WERI-Rb-1 (cell line): ENCODE results near the gene PPIE.

Experiments
- DNase-seq: peaks from one replicate; pipeline ENCODE4 v3.0.0-alpha.2; 2020
- H3K27ac ChIP-seq: fragments of 250-450 bp; sonication (Bioruptor Pico); 2 replicates; pipeline ENCODE4 v1.5.1; 2020; ENCODE audit warnings: mild to moderate bottlenecking, moderate library complexity
- H3K27me3 ChIP-seq: fragments of 250-450 bp; sonication (Bioruptor Pico); 2 replicates; pipeline ENCODE4 v1.5.1; 2021; ENCODE audit warnings: mild to moderate bottlenecking, low read depth, moderate library complexity; ENCODE audit not compliant: insufficient read depth, severe bottlenecking
- H3K36me3 ChIP-seq: fragments of 250-450 bp; sonication (Bioruptor Pico); 2 replicates; pipeline ENCODE4 v1.5.1; 2020; ENCODE audit warnings: mild to moderate bottlenecking, moderate library complexity
- H3K4me3 ChIP-seq: 2 replicates; pipeline ENCODE4 v1.5.1; 2011; ENCODE audit warnings: low read depth, mild to moderate bottlenecking, control low read depth, low read length
- H3K9me3 ChIP-seq: fragments of 250-450 bp; sonication (Bioruptor Pico); 2 replicates; pipeline ENCODE4 v1.5.1; 2021; ENCODE audit warnings: mild to moderate bottlenecking, moderate library complexity; ENCODE audit not compliant: severe bottlenecking
- TF ChIP-seq, protein P1 (sequence below): IDR thresholded peaks from 2 replicates; pipeline ENCODE4 v1.5.1; 2011; ENCODE audit warnings: low read depth, mild to moderate bottlenecking, control low read depth, inconsistent platforms, low read length

PPIE gene

DNA sequence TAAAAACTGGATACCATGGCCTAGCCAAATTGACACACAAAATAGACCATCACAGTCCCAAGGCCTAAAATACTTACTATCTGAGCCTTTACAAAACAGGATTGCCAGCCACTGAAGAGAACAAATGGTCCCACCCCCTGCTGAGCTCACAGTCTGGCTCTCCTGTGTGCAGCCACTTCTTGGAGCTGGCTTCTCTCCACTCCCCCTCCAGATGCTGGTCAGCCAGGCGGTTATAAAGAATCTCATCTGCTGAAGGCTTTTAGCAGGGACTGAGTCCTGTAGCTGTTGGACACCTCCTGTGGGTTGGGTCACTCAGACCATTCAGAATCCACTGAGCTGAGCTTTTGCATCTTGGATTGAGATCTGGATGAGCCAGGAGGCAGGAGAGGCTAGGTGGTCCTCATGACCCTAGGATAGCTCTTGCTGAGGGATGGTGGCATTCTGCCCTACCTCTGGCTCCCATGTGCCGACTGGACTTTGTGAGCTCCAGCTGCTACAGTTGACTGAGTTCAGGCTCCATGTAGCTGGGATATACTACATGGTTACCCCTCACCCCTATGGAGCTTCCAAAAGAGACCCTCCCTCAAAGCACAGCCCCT lies 16.3 kb downstream of the PPIE start:
- H3K27ac ChIP-seq = no peak overlapping the region
- H3K4me3 ChIP-seq = no peak overlapping the region
- H3K9me3 ChIP-seq = no peaks in the 10 kb centered on the region
- H3K27me3 ChIP-seq = no peaks in the 10 kb centered on the region
- DNase-seq = no peak
- TF ChIP-seq, protein P1, sequence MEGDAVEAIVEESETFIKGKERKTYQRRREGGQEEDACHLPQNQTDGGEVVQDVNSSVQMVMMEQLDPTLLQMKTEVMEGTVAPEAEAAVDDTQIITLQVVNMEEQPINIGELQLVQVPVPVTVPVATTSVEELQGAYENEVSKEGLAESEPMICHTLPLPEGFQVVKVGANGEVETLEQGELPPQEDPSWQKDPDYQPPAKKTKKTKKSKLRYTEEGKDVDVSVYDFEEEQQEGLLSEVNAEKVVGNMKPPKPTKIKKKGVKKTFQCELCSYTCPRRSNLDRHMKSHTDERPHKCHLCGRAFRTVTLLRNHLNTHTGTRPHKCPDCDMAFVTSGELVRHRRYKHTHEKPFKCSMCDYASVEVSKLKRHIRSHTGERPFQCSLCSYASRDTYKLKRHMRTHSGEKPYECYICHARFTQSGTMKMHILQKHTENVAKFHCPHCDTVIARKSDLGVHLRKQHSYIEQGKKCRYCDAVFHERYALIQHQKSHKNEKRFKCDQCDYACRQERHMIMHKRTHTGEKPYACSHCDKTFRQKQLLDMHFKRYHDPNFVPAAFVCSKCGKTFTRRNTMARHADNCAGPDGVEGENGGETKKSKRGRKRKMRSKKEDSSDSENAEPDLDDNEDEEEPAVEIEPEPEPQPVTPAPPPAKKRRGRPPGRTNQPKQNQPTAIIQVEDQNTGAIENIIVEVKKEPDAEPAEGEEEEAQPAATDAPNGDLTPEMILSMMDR = no peak
- peaks cover 77% of the 10 kb centered on the region for H3K36me3 ChIP-seq

DNA sequence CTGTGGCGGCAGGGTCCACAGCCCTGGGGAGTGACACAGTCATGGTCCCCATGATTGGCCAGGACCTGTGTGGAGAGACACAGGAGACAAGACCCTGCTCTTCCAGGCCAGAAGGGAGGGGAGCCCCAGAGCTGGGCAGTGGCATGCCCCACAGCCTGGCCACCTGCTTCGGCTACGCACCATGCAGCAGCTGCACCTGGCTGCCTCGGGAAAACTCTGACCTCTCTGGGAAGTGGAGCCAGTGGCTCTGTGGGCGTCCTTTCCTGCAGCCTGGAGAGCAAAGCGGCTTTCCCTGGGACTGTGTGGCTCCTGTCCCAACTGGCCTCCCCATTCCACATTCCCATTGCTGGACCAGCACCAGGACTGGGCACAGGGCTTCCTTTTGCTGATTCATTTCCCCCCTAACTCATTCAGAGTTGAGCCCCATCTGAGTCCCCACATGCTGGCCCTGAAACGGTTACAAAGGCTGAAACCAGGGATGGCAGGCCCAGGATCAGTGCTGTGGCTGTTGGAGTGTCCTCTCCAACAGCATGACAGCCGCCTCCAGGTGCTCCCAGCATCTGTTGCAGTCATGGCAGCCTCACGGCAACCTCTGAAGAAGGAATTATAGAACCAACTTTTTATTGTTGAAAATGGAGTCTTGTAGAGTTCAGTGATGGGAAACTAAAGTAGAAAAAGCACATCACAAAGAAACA lies 17.4 kb downstream of the PPIE start:
- H3K4me3 ChIP-seq = no peak overlapping the region
- peaks cover 67% of the 10 kb centered on the region for H3K36me3 ChIP-seq
- no peaks in the 10 kb centered on the region for H3K27me3 ChIP-seq
- TF ChIP-seq, protein P1 = no peak
- H3K27ac ChIP-seq = no peak overlapping the region
- H3K9me3 ChIP-seq = no peaks in the 10 kb centered on the region
- no peak for DNase-seq

DNA sequence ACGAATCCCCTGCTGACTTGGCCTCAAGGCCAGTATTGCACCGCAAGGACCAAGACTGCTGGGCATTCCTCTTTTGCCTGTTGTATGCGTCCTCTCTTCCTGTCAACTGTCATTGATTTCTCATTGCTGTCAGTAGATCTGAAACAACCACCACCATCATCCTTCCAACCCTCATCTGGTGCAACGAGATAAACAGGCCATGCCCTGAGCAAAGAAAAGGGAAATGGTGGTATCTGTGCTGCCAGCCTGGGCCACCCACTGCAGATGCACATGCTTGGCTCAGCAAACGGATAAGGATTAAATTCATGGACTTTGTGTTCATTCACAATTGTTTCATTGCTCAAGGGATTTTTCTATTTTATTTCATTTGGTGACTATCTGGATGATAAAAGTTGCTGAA lies 18.8 kb downstream of the PPIE start:
- Histone ChIP-seq H3K27me3 (no peaks in the 10 kb centered on the region), H3K27ac (no peak overlapping the region), H3K9me3 (no peaks in the 10 kb centered on the region), H3K36me3 (peaks cover 53% of the 10 kb centered on the region), H3K4me3 (no peak overlapping the region)
- TF ChIP-seq, protein P1 = no peak
- DNase-seq = no peak

DNA sequence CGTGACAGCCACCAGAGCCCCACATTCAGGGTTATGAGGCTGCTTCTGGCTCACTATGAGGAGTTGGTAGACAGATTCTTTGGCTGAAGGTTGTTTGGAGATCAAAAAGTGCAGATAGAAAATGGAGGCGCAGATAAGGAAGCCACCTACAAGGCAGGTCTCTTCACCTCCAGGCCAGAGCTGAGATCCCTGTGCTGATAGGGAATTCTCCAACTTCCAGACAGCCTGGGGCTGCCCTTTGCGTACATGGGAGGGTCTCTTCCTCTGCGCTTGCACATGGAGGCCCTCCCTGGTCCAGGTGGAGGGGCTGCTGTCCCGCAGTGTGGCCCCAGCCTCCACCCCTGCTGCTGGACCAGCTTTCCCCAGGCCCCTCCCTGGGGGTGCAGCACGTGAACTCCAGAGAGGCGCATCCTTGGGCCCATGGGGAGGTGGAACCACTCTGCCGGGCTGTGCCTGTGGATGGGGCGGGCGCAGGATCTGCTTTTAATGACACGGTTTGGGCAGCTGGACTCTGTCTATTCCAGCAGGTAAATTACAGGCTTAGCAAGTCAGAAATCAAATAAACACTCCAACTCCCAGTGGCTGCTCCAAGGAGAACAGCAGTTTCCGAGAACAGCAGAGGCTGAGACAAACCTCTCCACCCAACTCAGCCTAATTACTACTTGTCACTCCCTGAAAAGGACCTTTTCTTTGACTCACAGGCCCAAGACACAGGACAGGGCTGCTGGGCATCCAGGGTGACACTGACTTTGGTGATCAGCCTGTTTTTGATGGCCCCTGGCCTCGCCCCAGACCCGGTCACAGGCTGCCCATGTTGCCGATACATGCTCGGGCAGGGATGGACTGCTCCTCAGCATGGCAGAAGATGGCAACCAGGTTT lies 20.1 kb downstream of the PPIE start:
- Histone ChIP-seq H3K27me3 (no peaks in the 10 kb centered on the region), H3K9me3 (no peaks in the 10 kb centered on the region), H3K27ac (no peak overlapping the region), H3K4me3 (no peak overlapping the region), H3K36me3 (peaks cover 41% of the 10 kb centered on the region)
- TF ChIP-seq, protein P1 = no peak
- no peak for DNase-seq

DNA sequence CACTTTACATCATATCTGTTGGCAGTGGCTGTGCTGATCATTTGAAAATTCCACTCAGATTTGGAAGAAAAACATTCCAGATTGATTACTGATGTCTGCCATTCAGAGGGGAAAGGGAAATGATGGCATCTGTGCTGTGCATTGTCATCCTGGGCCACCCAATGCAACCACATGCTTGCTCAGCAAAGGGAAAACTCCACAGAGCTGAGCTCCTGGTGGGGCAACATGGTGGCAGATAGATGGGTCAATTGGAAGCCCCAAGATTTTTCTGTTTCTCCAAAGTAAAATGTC lies 20.7 kb downstream of the PPIE start:
- H3K9me3 ChIP-seq = no peaks in the 10 kb centered on the region
- H3K27ac ChIP-seq = no peak overlapping the region
- no peak overlapping the region for H3K4me3 ChIP-seq
- no peaks in the 10 kb centered on the region for H3K27me3 ChIP-seq
- DNase-seq = no peak
- H3K36me3 ChIP-seq = peaks cover 35% of the 10 kb centered on the region
- TF ChIP-seq, protein P1 = no peak
